ENCODE data around the gene DMD.

DNA sequence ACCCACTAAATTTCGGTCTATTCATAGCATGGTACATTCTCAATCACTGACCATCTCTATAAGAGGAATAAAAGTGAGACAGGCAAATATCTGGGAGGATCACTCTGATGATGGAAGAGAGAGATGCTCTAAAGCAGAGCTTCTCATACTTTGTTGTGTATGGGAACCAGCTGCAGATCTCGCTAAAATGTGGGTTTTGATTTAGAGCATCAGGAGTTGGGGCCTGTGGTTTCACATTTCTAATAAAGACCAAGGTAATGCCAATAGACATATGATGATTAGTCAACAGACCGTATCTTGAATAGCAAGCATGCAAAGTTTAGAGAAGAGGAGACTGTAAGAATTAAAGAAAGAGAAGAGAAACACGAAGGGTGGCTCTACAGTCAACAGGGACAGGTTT lies 2032.1 kb downstream of the DMD start:
- TF ChIP-seq, protein P1, sequence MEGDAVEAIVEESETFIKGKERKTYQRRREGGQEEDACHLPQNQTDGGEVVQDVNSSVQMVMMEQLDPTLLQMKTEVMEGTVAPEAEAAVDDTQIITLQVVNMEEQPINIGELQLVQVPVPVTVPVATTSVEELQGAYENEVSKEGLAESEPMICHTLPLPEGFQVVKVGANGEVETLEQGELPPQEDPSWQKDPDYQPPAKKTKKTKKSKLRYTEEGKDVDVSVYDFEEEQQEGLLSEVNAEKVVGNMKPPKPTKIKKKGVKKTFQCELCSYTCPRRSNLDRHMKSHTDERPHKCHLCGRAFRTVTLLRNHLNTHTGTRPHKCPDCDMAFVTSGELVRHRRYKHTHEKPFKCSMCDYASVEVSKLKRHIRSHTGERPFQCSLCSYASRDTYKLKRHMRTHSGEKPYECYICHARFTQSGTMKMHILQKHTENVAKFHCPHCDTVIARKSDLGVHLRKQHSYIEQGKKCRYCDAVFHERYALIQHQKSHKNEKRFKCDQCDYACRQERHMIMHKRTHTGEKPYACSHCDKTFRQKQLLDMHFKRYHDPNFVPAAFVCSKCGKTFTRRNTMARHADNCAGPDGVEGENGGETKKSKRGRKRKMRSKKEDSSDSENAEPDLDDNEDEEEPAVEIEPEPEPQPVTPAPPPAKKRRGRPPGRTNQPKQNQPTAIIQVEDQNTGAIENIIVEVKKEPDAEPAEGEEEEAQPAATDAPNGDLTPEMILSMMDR (IDR thresholded peaks at IDR 0.05), result no peak
- TF ChIP-seq POLR2AphosphoS5 (IDR thresholded peaks at IDR 0.05; ENCODE audit: low read depth, low read length), result no peak
- TF ChIP-seq SIN3A (IDR thresholded peaks at IDR 0.05; ENCODE audit: borderline replicate concordance, insufficient read depth, low read depth, low read length), result no peak
- TF ChIP-seq, protein P2, sequence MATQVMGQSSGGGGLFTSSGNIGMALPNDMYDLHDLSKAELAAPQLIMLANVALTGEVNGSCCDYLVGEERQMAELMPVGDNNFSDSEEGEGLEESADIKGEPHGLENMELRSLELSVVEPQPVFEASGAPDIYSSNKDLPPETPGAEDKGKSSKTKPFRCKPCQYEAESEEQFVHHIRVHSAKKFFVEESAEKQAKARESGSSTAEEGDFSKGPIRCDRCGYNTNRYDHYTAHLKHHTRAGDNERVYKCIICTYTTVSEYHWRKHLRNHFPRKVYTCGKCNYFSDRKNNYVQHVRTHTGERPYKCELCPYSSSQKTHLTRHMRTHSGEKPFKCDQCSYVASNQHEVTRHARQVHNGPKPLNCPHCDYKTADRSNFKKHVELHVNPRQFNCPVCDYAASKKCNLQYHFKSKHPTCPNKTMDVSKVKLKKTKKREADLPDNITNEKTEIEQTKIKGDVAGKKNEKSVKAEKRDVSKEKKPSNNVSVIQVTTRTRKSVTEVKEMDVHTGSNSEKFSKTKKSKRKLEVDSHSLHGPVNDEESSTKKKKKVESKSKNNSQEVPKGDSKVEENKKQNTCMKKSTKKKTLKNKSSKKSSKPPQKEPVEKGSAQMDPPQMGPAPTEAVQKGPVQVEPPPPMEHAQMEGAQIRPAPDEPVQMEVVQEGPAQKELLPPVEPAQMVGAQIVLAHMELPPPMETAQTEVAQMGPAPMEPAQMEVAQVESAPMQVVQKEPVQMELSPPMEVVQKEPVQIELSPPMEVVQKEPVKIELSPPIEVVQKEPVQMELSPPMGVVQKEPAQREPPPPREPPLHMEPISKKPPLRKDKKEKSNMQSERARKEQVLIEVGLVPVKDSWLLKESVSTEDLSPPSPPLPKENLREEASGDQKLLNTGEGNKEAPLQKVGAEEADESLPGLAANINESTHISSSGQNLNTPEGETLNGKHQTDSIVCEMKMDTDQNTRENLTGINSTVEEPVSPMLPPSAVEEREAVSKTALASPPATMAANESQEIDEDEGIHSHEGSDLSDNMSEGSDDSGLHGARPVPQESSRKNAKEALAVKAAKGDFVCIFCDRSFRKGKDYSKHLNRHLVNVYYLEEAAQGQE (IDR thresholded peaks at IDR 0.05; ENCODE audit: insufficient read depth in 1 of 2, low read depth in 2 of 2, low read length in 1 of 2), result no peak
- no peak for TF ChIP-seq TCF7L2 (IDR thresholded peaks at IDR 0.05; ENCODE audit: low read depth, low read length)

Data from Panc1 (cell line).